NCI-H526 treated with DMSO at 0.1 percent for 48 hours (cell line): ENCODE data around the gene NTNG1.
"Not testable (repeated sequence)": the region's sequence is repeated elsewhere in the genome, so short reads cannot be mapped to it uniquely, and the experiment has no call there.

Source experiments
- DNase-seq: peaks from one replicate; lab custom pipeline; 2025; lab: John Stamatoyannopoulos, UW

Gene NTNG1

GRCh38 chr1:107140703-107141490, at the start of gene NTNG1:
Gene NTNG1, plus strand, starts transcription at chr1:107141039.
- DNase-seq: no peak

- no peak for DNase-seq
These were observed 49.4 kb upstream of the NTNG1 start for GRCh38 chr1:107091418-107091817.

GRCh38 chr1:107093395-107093794, 47.4 kb upstream of the NTNG1 start:
- DNase-seq: not testable (repeated sequence)

GRCh38 chr1:107095647-107096046, 45.2 kb upstream of the NTNG1 start:
- DNase-seq: no peak

- no peak for DNase-seq
These were observed 44.1 kb upstream of the NTNG1 start for GRCh38 chr1:107096690-107097089.

GRCh38 chr1:107098961-107099360, 41.9 kb upstream of the NTNG1 start:
- DNase-seq: no peak

- DNase-seq: no peak
These were observed 40.4 kb upstream of the NTNG1 start for GRCh38 chr1:107100331-107100984.

- no peak for DNase-seq
These were observed 34.9 kb upstream of the NTNG1 start for GRCh38 chr1:107105914-107106313.

- no peak for DNase-seq
These were observed 30.5 kb upstream of the NTNG1 start for GRCh38 chr1:107110326-107110725.

GRCh38 chr1:107116306-107116790, 24.5 kb upstream of the NTNG1 start:
- DNase-seq: no peak

GRCh38 chr1:107122225-107122624, 18.6 kb upstream of the NTNG1 start:
- DNase-seq: no peak

- no peak for DNase-seq
These were observed 17.1 kb upstream of the NTNG1 start for GRCh38 chr1:107123741-107124140.

GRCh38 chr1:107124694-107125093, 16.1 kb upstream of the NTNG1 start:
- no peak for DNase-seq

GRCh38 chr1:107132195-107132594, 8.6 kb upstream of the NTNG1 start:
- DNase-seq: no peak

- no peak for DNase-seq
These were observed 8.1 kb upstream of the NTNG1 start for GRCh38 chr1:107132780-107133179.

GRCh38 chr1:107135463-107135862, 5.4 kb upstream of the NTNG1 start:
- DNase-seq: no peak

- DNase-seq: no peak
These were observed 2.7 kb upstream of the NTNG1 start for GRCh38 chr1:107138166-107138565.

GRCh38 chr1:107138767-107139445, 1.9 kb upstream of the NTNG1 start:
- DNase-seq: no peak

- DNase-seq: no peak
These were observed 771 bp upstream of the NTNG1 start for GRCh38 chr1:107139833-107140702.

GRCh38 chr1:107141491-107142126, 770 bp downstream of the NTNG1 start:
- DNase-seq: no peak

- DNase-seq: peak; percentile 43
These were observed 1.3 kb downstream of the NTNG1 start for GRCh38 chr1:107142140-107142542.
